Smooth muscle cell (in vitro differentiated cells): ENCODE results near the gene PRTG. TPM values are rescaled to one million over a fixed set of nuclear protein-coding genes. Genes with fewer than 3 reads are reported as not detected.

Source experiments
- DNase-seq: peaks from one replicate; lab custom pipeline; 2025; ENCODE audit not compliant: unreplicated experiment; lab: John Stamatoyannopoulos, UW
- H2AFZ ChIP-seq: fragments of 200-600 bp; sonication (generic); 2 replicates; pipeline ENCODE4 v1.6.0; 2016; ENCODE audit warnings: antibody characterized with exemption, low read depth, mild to moderate bottlenecking
- H3F3A ChIP-seq: fragments of 200-600 bp; sonication (generic); 2 replicates; pipeline ENCODE4 v1.6.0; 2017; ENCODE audit warnings: antibody characterized with exemption, low read depth
- H3K27ac ChIP-seq: fragments of 200-600 bp; sonication (generic); 2 replicates; pipeline ENCODE4 v1.5.1; 2016; ENCODE audit warnings: low read depth, mild to moderate bottlenecking
- H3K27me3 ChIP-seq: fragments of 200-600 bp; sonication (generic); 2 replicates; pipeline ENCODE4 v1.6.1; 2016; ENCODE audit warnings: low read depth, mild to moderate bottlenecking
- H3K36me3 ChIP-seq: fragments of 200-600 bp; sonication (generic); 2 replicates; pipeline ENCODE4 v1.5.1; 2016; ENCODE audit warnings: low read depth
- H3K4me1 ChIP-seq: fragments of 200-600 bp; sonication (generic); 2 replicates; pipeline ENCODE4 v1.5.1; 2016; ENCODE audit warnings: low read depth
- H3K4me2 ChIP-seq: fragments of 200-600 bp; sonication (generic); 2 replicates; pipeline ENCODE4 v1.6.0; 2016; ENCODE audit warnings: mild to moderate bottlenecking
- H3K4me3 ChIP-seq: fragments of 200-600 bp; sonication (generic); 2 replicates; pipeline ENCODE4 v1.5.1; 2016; ENCODE audit warnings: mild to moderate bottlenecking
- H3K79me2 ChIP-seq: fragments of 200-600 bp; sonication (generic); 2 replicates; pipeline ENCODE4 v1.6.0; 2016; ENCODE audit warnings: low read depth, mild to moderate bottlenecking
- H3K9ac ChIP-seq: fragments of 200-600 bp; sonication (generic); 2 replicates; pipeline ENCODE4 v1.6.0; 2016; ENCODE audit warnings: low read depth
- H3K9me3 ChIP-seq: fragments of 200-600 bp; sonication (generic); replicated peaks from 2 replicates; pipeline ENCODE4 v1.5.1; 2016; ENCODE audit warnings: low read depth
- H4K20me1 ChIP-seq: fragments of 200-600 bp; sonication (generic); 2 replicates; pipeline ENCODE4 v1.6.0; 2016; ENCODE audit warnings: low read depth
- whole genome bisulfite sequencing: methylation state at CpG from one replicate; pipeline ENCODE4 v1.1.7; 2016; ENCODE audit warnings: low lambda C conversion rate; 5-methylcytosine and 5-hydroxymethylcytosine counted together
- polyA plus RNA-seq: library from polyadenylated mRNA; unstranded; fragments of >200 nt; fragmentation: Nextera tagmentation; extraction: Ambion mirVana; gene quantifications from 2 replicates; pipeline ENCODE4 v1.2.1, GENCODE V29; 2016
- total RNA-seq: library from RNA; depleted of rRNA; stranded (reverse); fragments of >200 nt; gene quantifications from 2 replicates; pipeline ENCODE4 v1.2.3, GENCODE V29; 2014
- TF ChIP-seq, protein P1 (sequence below): fragments of 200-600 bp; sonication (generic); IDR thresholded peaks from 2 replicates; pipeline ENCODE4 v1.5.1; 2017; ENCODE audit warnings: borderline replicate concordance, mild to moderate bottlenecking, antibody characterized with exemption; ENCODE audit not compliant: insufficient read depth, poor library complexity, severe bottlenecking

The PRTG gene
- total and polyA plus RNA-seq, 2 experiments from 2014 or later = 2.4 to 17.2 TPM

DNA sequence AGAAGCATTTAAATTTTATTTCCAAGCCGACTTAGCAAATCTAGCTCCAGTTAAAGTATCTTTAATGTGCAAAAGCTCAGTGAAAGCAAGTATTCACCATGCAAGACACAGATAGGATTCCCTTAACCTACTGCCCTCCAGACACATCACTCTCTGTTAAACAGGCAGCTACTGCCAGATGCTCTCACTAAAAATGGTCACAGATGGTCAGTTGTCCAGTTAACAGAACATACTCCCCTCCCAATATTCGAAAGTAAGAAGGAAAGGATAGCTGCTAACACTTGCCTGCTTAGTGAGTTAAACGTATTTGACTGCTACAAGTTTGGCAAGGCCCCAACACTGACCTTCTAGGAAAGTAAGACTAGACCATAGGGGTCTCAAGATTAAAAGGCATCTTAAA is 73.7 kb downstream of the PRTG start:
- Histone ChIP-seq H3K36me3 (no peaks in the 10 kb centered on the region), H3K9me3 (no peaks in the 10 kb centered on the region), H4K20me1 (no peaks in the 10 kb centered on the region), H2AFZ (no peak overlapping the region), H3K79me2 (no peaks in the 10 kb centered on the region), H3K27me3 (no peaks in the 10 kb centered on the region), H3K4me2 (no peak overlapping the region), H3K4me1 (no peaks in the 10 kb centered on the region), H3F3A (no peaks in the 10 kb centered on the region), H3K27ac (no peak overlapping the region), H3K4me3 (no peak overlapping the region), H3K9ac (no peak overlapping the region)
- DNase-seq = no peak
- 89% methylated on average over 3 of the region's 3 CpGs for WGBS
- TF ChIP-seq, protein P1, sequence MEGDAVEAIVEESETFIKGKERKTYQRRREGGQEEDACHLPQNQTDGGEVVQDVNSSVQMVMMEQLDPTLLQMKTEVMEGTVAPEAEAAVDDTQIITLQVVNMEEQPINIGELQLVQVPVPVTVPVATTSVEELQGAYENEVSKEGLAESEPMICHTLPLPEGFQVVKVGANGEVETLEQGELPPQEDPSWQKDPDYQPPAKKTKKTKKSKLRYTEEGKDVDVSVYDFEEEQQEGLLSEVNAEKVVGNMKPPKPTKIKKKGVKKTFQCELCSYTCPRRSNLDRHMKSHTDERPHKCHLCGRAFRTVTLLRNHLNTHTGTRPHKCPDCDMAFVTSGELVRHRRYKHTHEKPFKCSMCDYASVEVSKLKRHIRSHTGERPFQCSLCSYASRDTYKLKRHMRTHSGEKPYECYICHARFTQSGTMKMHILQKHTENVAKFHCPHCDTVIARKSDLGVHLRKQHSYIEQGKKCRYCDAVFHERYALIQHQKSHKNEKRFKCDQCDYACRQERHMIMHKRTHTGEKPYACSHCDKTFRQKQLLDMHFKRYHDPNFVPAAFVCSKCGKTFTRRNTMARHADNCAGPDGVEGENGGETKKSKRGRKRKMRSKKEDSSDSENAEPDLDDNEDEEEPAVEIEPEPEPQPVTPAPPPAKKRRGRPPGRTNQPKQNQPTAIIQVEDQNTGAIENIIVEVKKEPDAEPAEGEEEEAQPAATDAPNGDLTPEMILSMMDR = no peak

DNA sequence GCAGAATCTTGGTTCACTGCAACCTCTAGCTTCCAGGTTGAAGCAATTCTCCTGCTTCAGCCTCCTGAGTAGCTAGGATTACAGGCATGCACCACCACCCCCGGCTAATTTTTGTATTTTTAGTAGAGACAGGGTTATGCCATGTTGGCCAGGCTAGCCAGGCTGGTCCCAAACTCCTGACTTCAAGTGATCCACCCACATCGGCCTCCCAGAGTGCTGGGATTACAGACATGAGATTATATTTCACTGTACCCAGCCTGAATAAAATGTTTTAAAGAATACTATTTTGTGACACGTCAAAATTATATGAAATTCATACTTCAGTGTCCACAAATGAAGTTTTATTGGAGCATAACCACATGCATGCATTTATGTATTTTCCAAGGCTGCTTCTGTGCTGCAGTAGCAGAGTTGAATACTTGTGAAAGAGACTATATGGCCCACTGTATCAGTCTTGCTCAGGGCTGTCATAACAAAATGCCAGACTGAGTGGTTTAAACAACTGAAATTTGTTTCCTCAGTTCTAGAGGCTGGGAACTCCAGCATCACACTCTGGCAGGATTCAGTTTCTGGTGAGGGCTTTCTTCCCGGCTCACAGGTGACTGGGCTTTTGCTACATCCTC is 77.2 kb downstream of the PRTG start:
- WGBS = 93% methylated on average over 4 of the region's 4 CpGs
- Histone ChIP-seq H3K27ac (no peak overlapping the region), H3K36me3 (no peaks in the 10 kb centered on the region), H3K79me2 (no peaks in the 10 kb centered on the region), H2AFZ (no peak overlapping the region), H3K9ac (no peak overlapping the region), H4K20me1 (no peaks in the 10 kb centered on the region), H3K9me3 (no peaks in the 10 kb centered on the region), H3K4me1 (peaks cover 26% of the 10 kb centered on the region), H3K27me3 (no peaks in the 10 kb centered on the region), H3K4me3 (no peak overlapping the region), H3F3A (no peaks in the 10 kb centered on the region), H3K4me2 (no peak overlapping the region)
- TF ChIP-seq, protein P1 = no peak
- no peak for DNase-seq

DNA sequence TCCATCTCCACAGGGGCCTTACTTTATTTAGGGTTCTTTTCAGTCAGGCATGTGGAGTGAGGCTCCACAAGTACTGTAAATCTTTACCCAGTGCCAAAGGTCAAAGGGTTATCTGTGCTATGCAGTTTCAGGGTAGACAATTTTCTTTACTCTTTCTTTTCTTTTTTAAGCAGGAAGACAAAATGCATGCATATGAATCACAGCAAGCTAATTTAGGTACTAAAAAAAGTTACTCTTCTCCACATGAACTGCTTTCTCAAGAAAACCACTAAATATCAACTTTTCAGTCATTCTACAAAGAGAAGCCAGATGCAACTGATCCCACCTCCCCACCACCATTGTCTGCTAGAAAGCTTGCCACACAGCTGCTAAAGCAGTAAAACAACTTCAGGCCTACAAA is 81.5 kb downstream of the PRTG start:
- H3K4me2 ChIP-seq = peak overlapping the region; percentile 20
- no peak overlapping the region for H3K9ac ChIP-seq

More for the DNA sequence above, 81.5 kb downstream of the PRTG start:
- TF ChIP-seq, protein P1 = no peak
- DNase-seq = no peak
- peaks cover 34% of the 10 kb centered on the region for H3K4me1 ChIP-seq
- no peaks in the 10 kb centered on the region for H3K9me3 ChIP-seq
- H3K36me3 ChIP-seq = no peaks in the 10 kb centered on the region
- H3K79me2 ChIP-seq = no peaks in the 10 kb centered on the region
- peak overlapping the region; percentile 1 for H3K27ac ChIP-seq
- no peak overlapping the region for H2AFZ ChIP-seq
- H3K27me3 ChIP-seq = no peaks in the 10 kb centered on the region
- H3F3A ChIP-seq = no peaks in the 10 kb centered on the region
- H3K4me3 ChIP-seq = no peak overlapping the region
- H4K20me1 ChIP-seq = no peaks in the 10 kb centered on the region
